Heart left ventricle (tissue), 13 donors: ENCODE results near the gene LRRC15.

Experiments
- POLR2A ChIP-seq, 2 donors: fragments of 450-650 bp; IDR thresholded peaks; one replicate each; pipeline ENCODE4 v1.6.1; 2017; ENCODE audit warnings: antibody characterized with exemption in 2 of 2, mild to moderate bottlenecking in 2 of 2, moderate library complexity in 2 of 2
- TF ChIP-seq, protein P1 (sequence below), 12 donors: fragments of 200-600 bp; sonication (generic) in 4 of 12; IDR thresholded peaks; one replicate each; pipeline versions ENCODE4 v1.5.0 to v1.8.0; 2018 to 2022; ENCODE audit warnings: antibody characterized with exemption in 12 of 12, mild to moderate bottlenecking in 5 of 12
- donor health status: ischemic (EF 13 %, LVEDD 7.1; RV severe dilation, severe dysfunction).
- donor health status: DM: no; HTN: yes; CAD: no.
- donor health status: DM: no; HTN: no; CAD: no.
- donor health status: ischemic (EF 25% LVEDD 6.9; RV normal size, moderate dysfunction).
- donor health status: ischemic (EF 25% LVEDD 5.7; RV mildly dilated, moderate dysfunction).
- donor health status: ischemic (EF 35%, LVEDD 5.7; RV mildly dilated, moderate dysfunction).
- donor health status: nonischemic (EF 11% LVEDD 7.7; RV severe dilation, severe dysfunction).
- donor health status: DM: yes; HTN: yes; CAD: no.
- donor health status: PGD.
- donor health status: ischemic (EF 29% LVEDD 5.4; RV normal size, mild dysfunction).
- donor health status: nonischemic (EF 23%, LVEDD 6.1; RV moderate dilation, normal function).

GRCh38 chr3:194305356-194306108 is 64.0 kb downstream of the LRRC15 start:
- TF ChIP-seq, protein P1, sequence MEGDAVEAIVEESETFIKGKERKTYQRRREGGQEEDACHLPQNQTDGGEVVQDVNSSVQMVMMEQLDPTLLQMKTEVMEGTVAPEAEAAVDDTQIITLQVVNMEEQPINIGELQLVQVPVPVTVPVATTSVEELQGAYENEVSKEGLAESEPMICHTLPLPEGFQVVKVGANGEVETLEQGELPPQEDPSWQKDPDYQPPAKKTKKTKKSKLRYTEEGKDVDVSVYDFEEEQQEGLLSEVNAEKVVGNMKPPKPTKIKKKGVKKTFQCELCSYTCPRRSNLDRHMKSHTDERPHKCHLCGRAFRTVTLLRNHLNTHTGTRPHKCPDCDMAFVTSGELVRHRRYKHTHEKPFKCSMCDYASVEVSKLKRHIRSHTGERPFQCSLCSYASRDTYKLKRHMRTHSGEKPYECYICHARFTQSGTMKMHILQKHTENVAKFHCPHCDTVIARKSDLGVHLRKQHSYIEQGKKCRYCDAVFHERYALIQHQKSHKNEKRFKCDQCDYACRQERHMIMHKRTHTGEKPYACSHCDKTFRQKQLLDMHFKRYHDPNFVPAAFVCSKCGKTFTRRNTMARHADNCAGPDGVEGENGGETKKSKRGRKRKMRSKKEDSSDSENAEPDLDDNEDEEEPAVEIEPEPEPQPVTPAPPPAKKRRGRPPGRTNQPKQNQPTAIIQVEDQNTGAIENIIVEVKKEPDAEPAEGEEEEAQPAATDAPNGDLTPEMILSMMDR (IDR thresholded peaks at IDR 0.05), result no peak
- TF ChIP-seq POLR2A (IDR thresholded peaks at IDR 0.05), result no peak
